GOT3 (cell line): ENCODE data around the gene BORCS6.

Experiments
- DNase-seq: peaks from one replicate; lab custom pipeline; 2025; ENCODE audit warnings: mixed read lengths; lab: John Stamatoyannopoulos, UW

BORCS6 gene

DNA sequence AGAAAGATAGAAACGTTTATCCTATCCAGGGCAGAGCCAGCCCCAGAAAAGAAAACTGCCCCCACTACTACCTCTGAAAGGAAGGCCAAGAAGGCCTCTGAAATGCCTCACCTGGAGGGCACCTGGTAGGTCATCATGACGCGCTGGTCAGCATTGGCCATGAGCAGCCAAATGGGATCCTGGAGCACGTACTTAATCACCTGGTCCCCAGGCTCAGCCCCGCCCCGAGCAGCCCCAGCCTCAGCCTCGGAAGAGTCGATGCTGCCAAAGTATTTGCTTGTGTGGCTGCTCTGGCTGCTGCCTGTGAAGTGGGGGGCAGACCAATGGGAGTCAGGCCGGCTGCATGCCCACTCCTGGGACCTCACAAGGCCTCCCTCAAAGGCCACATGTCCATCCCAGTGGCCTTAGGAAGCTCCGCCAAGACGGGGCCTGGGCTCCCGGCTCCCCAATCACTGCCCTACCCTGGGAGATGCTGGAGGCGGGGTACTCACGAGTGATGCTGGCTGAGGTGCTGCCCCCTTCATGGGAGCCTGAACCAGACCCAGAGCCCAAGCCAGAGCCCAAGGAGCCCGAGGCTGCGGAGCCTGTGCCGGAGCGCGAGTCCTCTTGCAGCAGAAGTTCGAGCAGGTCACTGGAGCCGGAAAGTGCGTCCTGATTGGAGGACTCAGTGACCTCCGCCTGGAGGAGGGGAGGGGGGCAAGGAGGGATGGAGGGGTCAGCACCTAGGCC lies 47.7 kb downstream of the BORCS6 start:
- no peak for DNase-seq

DNA sequence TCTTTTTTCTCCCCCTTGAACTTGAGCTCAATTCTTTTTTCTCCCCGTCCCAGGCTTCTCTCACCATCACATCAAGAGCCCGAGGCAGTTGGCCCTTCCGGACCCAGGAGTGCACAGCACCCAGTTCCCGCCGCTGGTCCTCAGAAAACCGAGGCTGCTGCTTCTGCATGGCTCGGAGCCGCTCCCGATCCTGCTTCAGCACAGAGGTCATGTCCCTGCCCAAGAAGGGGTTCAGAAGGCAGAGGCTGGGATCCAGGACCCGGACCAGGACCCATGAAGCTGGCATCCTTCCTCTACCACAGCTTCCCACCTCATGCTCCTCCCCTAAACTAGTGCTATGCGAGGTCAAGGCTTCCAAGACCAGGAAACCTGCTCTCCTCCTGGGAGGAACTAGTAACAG lies 48.2 kb downstream of the BORCS6 start:
- no peak for DNase-seq

DNA sequence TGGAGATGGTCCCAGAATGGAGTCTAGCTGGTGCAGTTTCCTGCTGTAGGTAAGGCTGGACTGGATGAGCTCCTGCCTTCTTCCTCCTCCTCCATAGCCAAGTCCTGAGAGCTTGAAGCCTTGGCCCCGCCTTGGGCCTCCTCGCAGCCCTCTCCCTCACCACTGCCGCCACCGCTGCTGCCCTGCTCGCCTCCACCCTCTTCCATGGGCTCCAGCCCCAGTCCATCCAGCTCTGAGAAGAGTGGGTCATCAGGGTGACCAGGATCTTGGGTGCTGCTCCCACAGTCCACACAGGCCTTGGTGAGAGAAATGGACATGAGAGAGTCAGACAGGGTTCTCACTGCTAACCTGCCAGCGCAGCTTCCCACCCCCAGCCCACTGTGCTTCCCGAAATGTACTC lies 48.9 kb downstream of the BORCS6 start:
- DNase-seq: no peak

DNA sequence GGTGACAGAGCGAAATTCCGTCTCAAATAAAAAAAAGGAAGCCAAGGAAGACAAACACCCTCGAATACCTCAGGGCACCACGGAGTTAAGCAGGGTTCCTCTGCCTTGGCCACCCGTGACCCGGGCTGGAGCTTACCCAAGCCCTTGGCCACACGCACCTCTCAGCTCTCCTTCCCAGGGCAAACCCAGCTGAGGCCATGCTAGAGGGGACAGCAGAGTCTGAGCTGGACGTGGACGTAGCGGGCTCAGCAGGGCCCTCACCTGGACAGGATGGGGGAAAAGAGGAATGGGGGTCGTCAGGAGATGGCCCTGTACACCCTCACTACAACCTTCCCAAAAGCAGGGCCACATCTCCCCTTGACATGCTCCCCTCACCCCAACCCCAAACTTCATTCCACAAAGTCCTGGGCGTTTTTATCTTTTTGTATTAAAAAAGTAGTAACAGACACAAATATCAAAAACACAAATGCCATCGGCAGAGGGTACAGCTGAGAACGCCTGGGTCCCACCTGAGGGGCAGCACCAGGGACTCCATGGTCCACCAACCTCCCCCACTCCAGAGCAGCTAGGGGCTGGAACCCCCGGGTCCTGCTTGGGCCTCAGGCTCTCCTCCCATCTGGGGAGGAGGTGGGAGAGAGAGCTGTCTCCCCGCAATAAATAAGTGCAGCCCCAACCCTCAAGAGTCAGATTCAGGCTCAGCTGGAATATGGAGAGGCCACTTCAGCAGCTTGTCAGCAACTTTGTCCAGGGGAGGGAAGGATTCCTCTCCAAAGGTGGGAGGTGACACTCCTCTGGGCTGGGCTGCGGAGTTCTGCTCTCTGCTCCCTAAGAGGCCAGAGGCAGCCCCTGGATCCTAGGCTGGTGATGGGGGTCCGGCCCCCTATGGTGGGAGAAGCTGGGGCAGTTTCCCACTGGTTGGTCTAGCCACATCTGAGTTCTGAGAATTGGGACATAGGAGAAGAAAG lies 49.6 kb downstream of the BORCS6 start:
- DNase-seq: no peak

DNA sequence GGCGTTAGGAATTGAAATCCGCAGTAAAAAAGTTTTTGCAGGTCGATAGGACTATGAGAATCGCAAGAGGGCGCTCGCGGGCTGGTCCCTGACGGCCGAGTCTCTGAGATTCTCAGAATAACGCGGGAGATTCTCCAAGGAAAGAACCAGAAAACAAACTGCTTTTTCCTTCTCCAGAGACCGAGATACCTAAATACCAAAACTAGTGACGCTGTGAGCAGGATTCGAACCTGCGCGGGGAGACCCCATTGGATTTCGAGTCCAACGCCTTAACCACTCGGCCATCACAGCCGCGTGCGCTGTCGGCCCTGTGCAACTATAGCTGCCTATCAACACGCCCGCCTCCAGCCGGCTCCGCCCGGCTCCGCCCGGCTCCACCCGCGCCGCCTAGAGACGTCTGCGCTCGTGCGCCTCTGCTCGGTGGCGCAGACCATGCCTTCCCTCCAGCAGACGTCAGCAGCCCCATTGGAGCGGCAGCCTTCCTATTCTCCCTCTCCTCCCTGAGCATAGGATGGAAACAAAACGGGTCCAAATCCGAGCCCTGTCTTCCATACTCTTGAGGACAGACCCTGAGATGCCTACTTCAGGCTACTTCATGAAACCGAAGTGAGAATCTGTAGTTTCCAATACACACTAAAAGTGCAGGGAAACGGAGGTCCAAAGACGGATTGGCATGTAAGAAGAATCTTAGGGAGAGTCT lies 51.2 kb downstream of the BORCS6 start:
- peak; percentile 93 for DNase-seq

DNA sequence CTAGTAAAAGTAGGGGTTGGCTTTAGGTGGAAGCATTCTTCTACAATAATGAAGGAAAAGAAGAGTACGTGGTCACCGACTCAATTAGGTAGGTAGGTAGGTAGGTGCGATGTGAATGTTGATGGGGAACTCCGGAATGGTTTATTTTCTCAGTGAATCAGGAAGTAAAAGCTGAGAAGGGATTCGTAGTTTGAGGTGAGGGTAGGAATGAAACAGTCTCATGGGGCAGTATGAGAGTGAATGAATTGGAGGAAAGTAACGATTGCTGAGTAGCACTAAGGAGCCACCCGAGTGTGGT lies 51.7 kb downstream of the BORCS6 start:
- DNase-seq: no peak
